Pancreas (tissue), 10 donors: ENCODE results near the gene KIAA1191. TPM values are rescaled to one million over a fixed set of nuclear protein-coding genes. Genes with fewer than 3 reads are reported as not detected.
A peak's percentile ranks its signal among the peaks of the same experiment; 100 is the strongest.

Experiments
- ATAC-seq, 4 donors: fragments of 200-7000 bp; cut with Tn5 transposase; one replicate each; pipeline versions ENCODE4 v1.8.0 to v1.9.1; 2020; ENCODE audit warnings: mild to moderate bottlenecking in 4 of 4, moderate library complexity in 4 of 4
- DNase-seq, 6 donors: peaks; one replicate each; pipeline ENCODE4 v3.0.0-alpha.2; 2020
- FAIRE-seq: peaks from 2 replicates; lab custom pipeline; 2012; peaks lifted over from hg19 to GRCh38; lab: Jason Lieb, UNC
- H3K27ac ChIP-seq, 4 donors: fragments of 200-600 bp; sonication (generic); 1 replicate in 3 of 4; 2 replicates in 1 of 4; pipeline versions ENCODE4 v1.5.0 to v1.8.0; 2020
- H3K27me3 ChIP-seq, 4 donors: fragments of 200-600 bp; one replicate each; pipeline ENCODE4 v1.8.0; 2021
- H3K36me3 ChIP-seq, 3 donors: fragments of 200-600 bp; sonication (generic) in 1 of 3; one replicate each; pipeline versions ENCODE4 v1.5.0 to v1.8.0; 2020 to 2021
- H3K4me1 ChIP-seq, 3 donors: fragments of 200-600 bp; one replicate each; pipeline ENCODE4 v1.8.0; 2021
- H3K4me3 ChIP-seq, 4 donors: fragments of 200-600 bp; sonication (generic) in 2 of 4; one replicate each; pipeline versions ENCODE4 v1.5.0 to v1.8.0; 2020 to 2021
- H3K9me3 ChIP-seq, 4 donors: fragments of 200-600 bp; one replicate each; pipeline ENCODE4 v1.8.0; 2021
- CTCF ChIP-seq, 4 donors: fragments of 200-600 bp; sonication (generic) in 3 of 4; IDR thresholded peaks; one replicate each; pipeline versions ENCODE4 v1.5.0 to v1.8.0; 2021; ENCODE audit warnings: antibody characterized with exemption in 4 of 4
- WGBS, 2 donors: extraction: QIAGEN DNeasy Blood & Tissue Kit; methylation state at CpG; one replicate each; pipeline ENCODE4 v1.1.7; 2013; 5-methylcytosine and 5-hydroxymethylcytosine counted together
- intact Hi-C, 3 donors: fragments of 100-400 bp; cut with DNase I; formaldehyde crosslinking; loops; one replicate each; pipeline versions ENCODE4 v1.11.1 to v1.14.2; 2022
- polyA plus RNA-seq, 2 donors: library from polyadenylated mRNA; stranded (reverse); fragments of 200-250 nt; gene quantifications; one replicate each; pipeline ENCODE4 v1.2.3, GENCODE V29; 2013
- total RNA-seq, 6 donors: library from RNA; stranded (reverse); fragmentation: NEBNext Ultra II Directional in 4 of 6; extraction: Animal tissue kit (Norgen Biotek cat#: 25700) in 4 of 6; gene quantifications; one replicate each; pipeline versions ENCODE4 v1.2.1 to v1.2.4, GENCODE V29; 2021 to 2023
- donor health status: healthy with polysubstance abuse.
- donor health status: DM: no; HTN: no; CAD: no; lungs with moderate emphysema.
- donor health status: DM: no; HTN: no; CAD: no.
- donor health status: control.
- donor health status: control.
- donor health status: Bipolar disorder and iron deficiency.
- donor health status: DM: yes; HTN: yes; CAD: no.
- donor health status: DM: no; HTN: no; CAD: no.
- donor health status: DM: no; HTN: no; CAD: no.
- donor health status: DM: yes; HTN: yes; CAD: no.

Gene KIAA1191
- total and polyA plus RNA-seq, 8 donors = 28.7 to 58.5 (median 42.2) TPM

GRCh38 chr5:176382721-176383120 lies 21.2 kb upstream of the KIAA1191 start:
- 89 to 93% methylated on average over 3 of the region's 3 CpGs for WGBS, 2 donors
- DNase-seq = peak in 1 of 6 donors; percentile 24
- Histone ChIP-seq H3K27me3 (no peaks in the 10 kb centered on the region), H3K4me3 (no peak overlapping the region), H3K36me3 (peaks cover 0 to 21% (median 14%) of the 10 kb centered on the region in 3 donors), H3K4me1 (peaks cover 0 to 14% (median 0%) of the 10 kb centered on the region in 3 donors), H3K27ac (no peak overlapping the region), H3K9me3 (no peaks in the 10 kb centered on the region)
- TF ChIP-seq CTCF (IDR thresholded peaks at IDR 0.05) = no peak
- no peak for ATAC-seq
- intact Hi-C loops = no loop called here
- FAIRE-seq = no peak

GRCh38 chr5:176381979-176382378 lies 20.4 kb upstream of the KIAA1191 start:
- H3K9me3 ChIP-seq = no peaks in the 10 kb centered on the region
- no peaks in the 10 kb centered on the region for H3K27me3 ChIP-seq
- H3K4me1 ChIP-seq = peaks cover 0 to 7% (median 0%) of the 10 kb centered on the region in 3 donors
- ATAC-seq (no peak), FAIRE-seq (no peak), DNase-seq (peak in 1 of 6 donors; percentile 14)
- WGBS, 2 donors = 79 to 88% methylated on average over 3 of the region's 3 CpGs
- no peak overlapping the region for H3K27ac ChIP-seq
- H3K36me3 ChIP-seq = peaks cover 0 to 21% (median 14%) of the 10 kb centered on the region in 3 donors
- H3K4me3 ChIP-seq = no peak overlapping the region
- TF ChIP-seq CTCF (IDR thresholded peaks at IDR 0.05) = no peak
- intact Hi-C loops = no loop called here

GRCh38 chr5:176381423-176381822 lies 19.9 kb upstream of the KIAA1191 start:
- H3K36me3 ChIP-seq = peaks cover 0 to 21% (median 14%) of the 10 kb centered on the region in 3 donors
- DNase-seq (no peak), ATAC-seq (no peak), FAIRE-seq (no peak)
- no peaks in the 10 kb centered on the region for H3K9me3 ChIP-seq
- no peaks in the 10 kb centered on the region for H3K27me3 ChIP-seq
- H3K27ac ChIP-seq = no peak overlapping the region
- intact Hi-C loops = no loop called here
- H3K4me3 ChIP-seq = no peak overlapping the region
- 76 to 88% methylated on average over 3 of the region's 3 CpGs for WGBS, 2 donors
- TF ChIP-seq CTCF (IDR thresholded peaks at IDR 0.05) = no peak
- H3K4me1 ChIP-seq = peaks cover 0 to 1% (median 0%) of the 10 kb centered on the region in 3 donors

GRCh38 chr5:176379881-176380280 lies 18.3 kb upstream of the KIAA1191 start:
- no peak for TF ChIP-seq CTCF (IDR thresholded peaks at IDR 0.05)
- Histone ChIP-seq H3K9me3 (no peaks in the 10 kb centered on the region), H3K27ac (no peak overlapping the region), H3K36me3 (peaks cover 0 to 21% (median 14%) of the 10 kb centered on the region in 3 donors), H3K27me3 (no peaks in the 10 kb centered on the region), H3K4me1 (no peaks in the 10 kb centered on the region), H3K4me3 (no peak overlapping the region)
- FAIRE-seq (no peak), ATAC-seq (no peak), DNase-seq (no peak)
- 69 to 80% methylated on average over 3 of the region's 3 CpGs for WGBS, 2 donors
- intact Hi-C loops = no loop called here

GRCh38 chr5:176373100-176373818 lies 11.7 kb upstream of the KIAA1191 start:
- H3K27me3 ChIP-seq = no peaks in the 10 kb centered on the region
- no peak overlapping the region for H3K4me3 ChIP-seq
- 73 to 83% methylated on average over 7 of the region's 7 CpGs for WGBS, 2 donors
- intact Hi-C loops = no loop called here
- DNase-seq (no peak), ATAC-seq (peak in 1 of 4 donors; percentile 24), FAIRE-seq (no peak)
- no peaks in the 10 kb centered on the region for H3K4me1 ChIP-seq
- no peak for TF ChIP-seq CTCF (IDR thresholded peaks at IDR 0.05)
- H3K27ac ChIP-seq = no peak overlapping the region
- H3K9me3 ChIP-seq = no peaks in the 10 kb centered on the region
- no peaks in the 10 kb centered on the region for H3K36me3 ChIP-seq
